ENCODE measurements around the gene PTPN21. TPM values are rescaled to one million over a fixed set of nuclear protein-coding genes. Genes with fewer than 3 reads are reported as not detected.

Gene PTPN21
- total RNA-seq, 1 donor from 2014 or later, result 63.0 TPM

DNA sequence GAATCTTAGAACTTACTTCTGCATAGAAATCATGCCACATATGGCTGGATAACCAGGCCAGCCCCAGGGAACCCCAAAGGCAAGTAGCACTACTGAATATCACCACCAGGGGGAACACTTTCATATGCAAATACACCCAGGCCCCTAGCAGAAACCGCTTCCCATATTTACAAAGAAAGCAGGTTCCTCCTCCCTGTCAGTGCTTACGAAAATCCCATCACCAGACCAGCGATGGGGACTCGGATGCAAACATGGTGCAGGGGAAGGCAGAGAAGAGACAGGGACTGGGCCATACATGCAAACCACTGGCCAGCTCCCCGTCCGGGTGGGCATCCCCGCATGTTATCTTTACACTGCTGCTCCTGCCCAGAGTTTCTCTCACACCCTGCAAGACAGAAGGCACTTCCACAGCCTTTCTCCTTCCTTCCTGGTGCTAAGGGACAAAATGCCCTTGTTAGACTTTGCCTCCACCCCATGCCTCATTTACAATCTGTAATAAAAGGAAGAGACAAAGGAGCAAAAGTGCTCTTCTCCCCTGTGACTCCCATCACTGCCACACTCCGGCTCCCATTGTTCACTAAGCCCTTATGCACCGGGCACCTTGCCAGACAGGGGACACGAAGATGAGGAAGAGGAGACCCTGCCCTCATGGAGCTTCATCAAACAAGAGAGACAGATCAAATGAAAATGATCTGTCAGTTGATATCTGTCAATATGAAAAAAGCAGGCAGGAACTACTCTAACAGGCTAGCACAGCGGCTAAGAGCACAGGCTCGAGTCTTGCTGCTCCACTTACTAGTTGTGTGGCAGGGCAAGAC is 62.3 kb downstream of the PTPN21 start:
- H3K4me1 Mint-ChIP-seq (ENCODE audit: low read depth, unreplicated experiment), result peaks cover 12% of the 10 kb centered on the region
- peaks cover 1% of the 10 kb centered on the region for H3K9me3 Mint-ChIP-seq (ENCODE audit: unreplicated experiment)
- TF ChIP-seq, protein P1, sequence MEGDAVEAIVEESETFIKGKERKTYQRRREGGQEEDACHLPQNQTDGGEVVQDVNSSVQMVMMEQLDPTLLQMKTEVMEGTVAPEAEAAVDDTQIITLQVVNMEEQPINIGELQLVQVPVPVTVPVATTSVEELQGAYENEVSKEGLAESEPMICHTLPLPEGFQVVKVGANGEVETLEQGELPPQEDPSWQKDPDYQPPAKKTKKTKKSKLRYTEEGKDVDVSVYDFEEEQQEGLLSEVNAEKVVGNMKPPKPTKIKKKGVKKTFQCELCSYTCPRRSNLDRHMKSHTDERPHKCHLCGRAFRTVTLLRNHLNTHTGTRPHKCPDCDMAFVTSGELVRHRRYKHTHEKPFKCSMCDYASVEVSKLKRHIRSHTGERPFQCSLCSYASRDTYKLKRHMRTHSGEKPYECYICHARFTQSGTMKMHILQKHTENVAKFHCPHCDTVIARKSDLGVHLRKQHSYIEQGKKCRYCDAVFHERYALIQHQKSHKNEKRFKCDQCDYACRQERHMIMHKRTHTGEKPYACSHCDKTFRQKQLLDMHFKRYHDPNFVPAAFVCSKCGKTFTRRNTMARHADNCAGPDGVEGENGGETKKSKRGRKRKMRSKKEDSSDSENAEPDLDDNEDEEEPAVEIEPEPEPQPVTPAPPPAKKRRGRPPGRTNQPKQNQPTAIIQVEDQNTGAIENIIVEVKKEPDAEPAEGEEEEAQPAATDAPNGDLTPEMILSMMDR (IDR thresholded peaks at IDR 0.05; ENCODE audit: partially characterized antibody, unreplicated experiment), result peak; percentile 94
- H3K36me3 Mint-ChIP-seq (ENCODE audit: unreplicated experiment), result no peaks in the 10 kb centered on the region
- peak overlapping the region; percentile 35 for H3K4me3 Mint-ChIP-seq (ENCODE audit: unreplicated experiment)
- peak overlapping the region; percentile 94 for H3K27ac Mint-ChIP-seq (ENCODE audit: unreplicated experiment)
- no peaks in the 10 kb centered on the region for H3K27me3 Mint-ChIP-seq (ENCODE audit: unreplicated experiment)
- peak; percentile 68 for DNase-seq

DNA sequence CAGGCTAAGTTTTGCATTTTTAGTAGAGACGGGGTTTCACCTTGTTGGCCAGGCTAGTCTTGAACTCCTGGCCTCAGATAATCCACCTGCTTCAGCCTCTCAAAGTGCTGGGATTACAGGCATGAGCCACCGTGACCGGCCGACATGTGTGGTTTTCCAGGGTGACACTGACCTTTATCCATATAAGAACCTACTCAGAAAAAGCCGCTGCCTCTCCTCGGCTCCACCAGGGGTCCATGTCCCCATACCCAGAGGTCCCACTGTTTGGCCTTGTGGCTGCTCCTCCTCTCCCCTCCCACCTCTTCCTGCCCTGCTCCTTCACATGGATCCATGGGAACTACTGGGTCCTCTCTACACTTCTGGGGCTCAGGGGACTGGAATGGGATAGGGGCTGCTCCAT is 64.6 kb downstream of the PTPN21 start:
- TF ChIP-seq, protein P1 (IDR thresholded peaks at IDR 0.05; ENCODE audit: partially characterized antibody, unreplicated experiment), result no peak
- Mint-ChIP-seq H3K4me1 (ENCODE audit: low read depth, unreplicated experiment) (peaks cover 12% of the 10 kb centered on the region), H3K36me3 (ENCODE audit: unreplicated experiment) (no peaks in the 10 kb centered on the region), H3K27me3 (ENCODE audit: unreplicated experiment) (no peaks in the 10 kb centered on the region), H3K9me3 (ENCODE audit: unreplicated experiment) (peaks cover 1% of the 10 kb centered on the region), H3K4me3 (ENCODE audit: unreplicated experiment) (no peak overlapping the region), H3K27ac (ENCODE audit: unreplicated experiment) (no peak overlapping the region)
- DNase-seq, result no peak

DNA sequence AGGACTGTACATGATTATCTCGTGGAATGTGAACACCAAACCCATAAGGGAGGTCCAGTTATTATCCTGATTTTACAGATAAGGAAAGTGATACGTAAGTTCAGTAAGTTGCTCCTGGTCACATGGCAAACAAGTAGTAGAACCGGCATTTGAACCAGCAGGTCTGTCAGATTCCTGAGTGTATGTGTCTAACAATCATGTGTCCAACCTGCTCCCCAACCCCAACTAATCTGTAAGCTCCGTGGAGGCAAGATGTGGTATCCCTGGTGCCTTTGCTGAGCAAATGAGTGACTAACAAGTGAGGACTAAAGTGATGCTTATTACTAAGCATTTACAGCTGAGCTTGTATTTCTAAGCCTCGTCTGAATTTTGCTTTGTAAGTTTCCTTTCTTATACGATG is 65.9 kb downstream of the PTPN21 start:
- no peaks in the 10 kb centered on the region for H3K36me3 Mint-ChIP-seq (ENCODE audit: unreplicated experiment)
- peaks cover 12% of the 10 kb centered on the region for H3K4me1 Mint-ChIP-seq (ENCODE audit: low read depth, unreplicated experiment)
- TF ChIP-seq, protein P1 (IDR thresholded peaks at IDR 0.05; ENCODE audit: partially characterized antibody, unreplicated experiment), result no peak
- H3K9me3 Mint-ChIP-seq (ENCODE audit: unreplicated experiment), result peaks cover 1% of the 10 kb centered on the region
- no peaks in the 10 kb centered on the region for H3K27me3 Mint-ChIP-seq (ENCODE audit: unreplicated experiment)
- no peak for DNase-seq
- H3K4me3 Mint-ChIP-seq (ENCODE audit: unreplicated experiment), result no peak overlapping the region
- H3K27ac Mint-ChIP-seq (ENCODE audit: unreplicated experiment), result no peak overlapping the region

DNA sequence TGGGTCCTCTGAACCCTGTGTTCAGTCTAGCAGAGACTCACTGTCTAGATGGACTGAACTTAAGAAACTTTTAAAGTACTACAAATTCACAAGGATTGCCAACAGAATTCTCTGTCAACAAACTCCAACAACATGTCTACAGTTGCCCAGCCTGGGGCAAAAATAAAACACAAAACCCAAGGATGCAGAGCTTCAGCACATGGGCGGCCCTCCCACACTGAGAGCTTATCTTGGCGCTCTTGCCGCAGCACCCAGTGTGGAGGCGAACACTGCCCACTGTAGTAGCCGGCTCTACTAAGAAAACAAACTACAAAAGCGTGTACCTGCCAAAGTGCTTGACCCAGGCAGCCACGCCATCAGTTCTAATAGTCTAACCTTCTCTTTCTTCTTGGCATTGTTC is 66.7 kb downstream of the PTPN21 start:
- TF ChIP-seq, protein P1 (IDR thresholded peaks at IDR 0.05; ENCODE audit: partially characterized antibody, unreplicated experiment), result no peak
- H3K36me3 Mint-ChIP-seq (ENCODE audit: unreplicated experiment), result no peaks in the 10 kb centered on the region
- no peak overlapping the region for H3K27ac Mint-ChIP-seq (ENCODE audit: unreplicated experiment)
- H3K4me3 Mint-ChIP-seq (ENCODE audit: unreplicated experiment), result no peak overlapping the region
- DNase-seq, result no peak
- H3K9me3 Mint-ChIP-seq (ENCODE audit: unreplicated experiment), result peaks cover under 1% of the 10 kb centered on the region
- H3K27me3 Mint-ChIP-seq (ENCODE audit: unreplicated experiment), result no peaks in the 10 kb centered on the region
- H3K4me1 Mint-ChIP-seq (ENCODE audit: low read depth, unreplicated experiment), result peaks cover 11% of the 10 kb centered on the region

DNA sequence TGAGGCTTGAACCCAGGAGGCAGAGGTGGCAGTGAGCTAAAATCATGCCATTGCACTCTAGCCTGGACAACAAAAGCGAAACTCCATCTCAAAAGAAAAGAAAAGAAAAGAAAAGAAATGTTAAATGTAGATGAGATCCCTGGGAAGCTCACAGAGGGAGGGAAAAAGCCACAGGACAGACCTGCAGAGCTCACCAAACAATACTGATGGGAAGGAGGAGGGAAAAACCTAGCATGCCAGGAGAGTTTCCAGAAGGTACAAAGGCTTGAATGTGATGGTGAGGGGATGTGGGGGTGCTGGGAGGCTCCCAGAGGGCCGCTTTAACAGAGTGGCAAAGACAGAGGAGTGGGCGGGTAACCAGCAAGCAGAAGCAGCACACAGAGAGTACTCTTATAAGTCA is 72.3 kb downstream of the PTPN21 start:
- TF ChIP-seq, protein P1 (IDR thresholded peaks at IDR 0.05; ENCODE audit: partially characterized antibody, unreplicated experiment), result no peak
- Mint-ChIP-seq H3K27ac (ENCODE audit: unreplicated experiment) (no peak overlapping the region), H3K4me3 (ENCODE audit: unreplicated experiment) (no peak overlapping the region), H3K27me3 (ENCODE audit: unreplicated experiment) (peaks cover 5% of the 10 kb centered on the region), H3K9me3 (ENCODE audit: unreplicated experiment) (peaks cover 10% of the 10 kb centered on the region), H3K4me1 (ENCODE audit: low read depth, unreplicated experiment) (no peaks in the 10 kb centered on the region), H3K36me3 (ENCODE audit: unreplicated experiment) (peaks cover 13% of the 10 kb centered on the region)
- no peak for DNase-seq
